ENCODE data around the gene ASB14.
"Not testable (repeated sequence)": the region's sequence is repeated elsewhere in the genome, so short reads cannot be mapped to it uniquely, and the experiment has no call there.

ASB14 gene

GRCh38 chr3:57292159-57292896, at the start of gene ASB14:
Gene ASB14, minus strand, starts transcription at chr3:57292685. Its CDS starts 652 bp downstream, at chr3:57292033.
- no peak for DNase-seq

- not testable (repeated sequence) for DNase-seq
These were observed 46.7 kb upstream of the ASB14 start for GRCh38 chr3:57339071-57339642.

GRCh38 chr3:57338272-57339070, 46.0 kb upstream of the ASB14 start:
- DNase-seq = not testable (repeated sequence)

- no peak for DNase-seq
These were observed 42.9 kb upstream of the ASB14 start for GRCh38 chr3:57335283-57335938.

- no peak for DNase-seq
These were observed 38.7 kb upstream of the ASB14 start for GRCh38 chr3:57331078-57331610.

GRCh38 chr3:57326498-57326897, 34.0 kb upstream of the ASB14 start:
- not testable (repeated sequence) for DNase-seq

GRCh38 chr3:57314204-57314603, 21.7 kb upstream of the ASB14 start:
- no peak for DNase-seq

GRCh38 chr3:57309769-57310360, 17.4 kb upstream of the ASB14 start:
- no peak for DNase-seq

GRCh38 chr3:57303520-57303919, 11.0 kb upstream of the ASB14 start:
- DNase-seq = not testable (repeated sequence)

- DNase-seq = no peak
These were observed 5.6 kb upstream of the ASB14 start for GRCh38 chr3:57298041-57298440.

GRCh38 chr3:57292897-57293526, 527 bp upstream of the ASB14 start:
- DNase-seq = no peak

GRCh38 chr3:57288403-57288802, 4.1 kb downstream of the ASB14 start:
- DNase-seq = no peak

GRCh38 chr3:57287205-57287604, 5.3 kb downstream of the ASB14 start:
- no peak for DNase-seq

GRCh38 chr3:57283334-57283733, 9.2 kb downstream of the ASB14 start:
- DNase-seq = no peak

GRCh38 chr3:57281715-57282114, 10.8 kb downstream of the ASB14 start:
- no peak for DNase-seq

GRCh38 chr3:57279685-57280084, 12.8 kb downstream of the ASB14 start:
- no peak for DNase-seq

GRCh38 chr3:57278237-57278636, 14.2 kb downstream of the ASB14 start:
- no peak for DNase-seq

GRCh38 chr3:57275393-57275792, 17.1 kb downstream of the ASB14 start:
- no peak for DNase-seq

GRCh38 chr3:57274845-57275244, 17.6 kb downstream of the ASB14 start:
- DNase-seq = no peak

GRCh38 chr3:57268416-57268815, 24.1 kb downstream of the ASB14 start:
- DNase-seq = no peak

GRCh38 chr3:57261929-57262328, 30.6 kb downstream of the ASB14 start:
- DNase-seq = no peak

GRCh38 chr3:57261119-57261518, 31.4 kb downstream of the ASB14 start:
- no peak for DNase-seq
